NCI-H524 treated with DMSO at 0.1 percent for 48 hours (cell line): Measurements from ENCODE around the gene KCNMA1.
"Not testable (repeated sequence)": the region's sequence is repeated elsewhere in the genome, so short reads cannot be mapped to it uniquely, and the experiment has no call there.

Source experiments
- DNase-seq: peaks from one replicate; lab custom pipeline; 2025; lab: John Stamatoyannopoulos, UW

KCNMA1 gene

DNA sequence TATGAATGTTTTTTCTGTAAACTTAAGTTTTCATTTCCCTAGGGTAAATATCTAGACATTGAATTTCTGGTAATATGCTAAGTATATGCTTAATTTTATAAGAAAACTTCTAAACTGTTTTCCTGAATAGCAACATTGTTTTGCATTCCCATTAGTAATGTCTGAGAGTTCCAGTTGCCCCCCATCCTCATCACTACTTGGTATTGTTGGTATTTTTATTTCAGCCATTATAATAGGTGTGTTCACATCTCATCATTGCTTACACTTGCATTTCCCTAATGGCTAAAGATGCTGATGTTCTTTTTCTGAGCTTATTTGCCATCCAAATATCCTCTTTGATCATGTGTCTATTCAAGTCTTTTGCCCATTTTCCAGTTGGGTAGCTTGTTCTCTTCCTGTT is 269.6 kb downstream of the KCNMA1 start:
- no peak for DNase-seq

DNA sequence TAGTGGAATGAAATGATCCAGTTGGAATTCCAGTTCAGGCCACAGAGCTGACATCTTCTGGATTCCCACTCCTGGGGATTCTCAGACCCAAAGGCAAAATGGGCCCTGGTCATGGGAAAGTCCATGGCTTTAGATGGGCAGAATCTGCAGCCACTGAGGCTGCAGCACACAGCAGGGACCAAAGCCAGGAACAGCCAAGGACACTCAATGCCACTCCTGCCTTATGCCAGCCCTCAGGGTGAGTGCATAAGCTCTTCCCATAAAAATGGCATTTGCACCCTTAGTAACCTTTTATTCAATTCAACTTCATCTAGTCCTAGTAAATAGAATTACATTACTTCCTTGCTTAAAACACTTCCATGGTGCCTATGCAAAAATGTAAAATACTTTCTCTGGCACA is 274.4 kb downstream of the KCNMA1 start:
- DNase-seq, result no peak

DNA sequence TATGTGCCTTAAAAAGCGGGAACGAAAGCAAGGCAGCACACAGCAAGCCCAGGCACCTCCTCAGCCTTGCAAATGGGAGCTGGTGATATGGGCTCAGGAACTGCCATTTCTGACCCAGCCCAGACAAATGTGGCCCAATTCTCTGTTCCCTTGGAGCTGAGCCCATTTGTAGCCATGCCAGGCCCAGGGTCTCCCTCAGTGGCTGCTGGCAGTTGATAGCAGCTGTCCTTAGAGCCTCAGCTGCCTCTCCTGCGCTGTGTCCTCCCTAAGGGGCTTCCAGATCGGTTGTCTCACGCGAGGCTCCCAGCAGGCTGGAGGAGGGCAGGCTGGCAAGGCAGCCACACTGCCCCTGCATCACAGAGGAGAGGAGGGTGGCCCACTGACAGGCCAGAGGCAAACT is 275.8 kb downstream of the KCNMA1 start:
- DNase-seq, result no peak

DNA sequence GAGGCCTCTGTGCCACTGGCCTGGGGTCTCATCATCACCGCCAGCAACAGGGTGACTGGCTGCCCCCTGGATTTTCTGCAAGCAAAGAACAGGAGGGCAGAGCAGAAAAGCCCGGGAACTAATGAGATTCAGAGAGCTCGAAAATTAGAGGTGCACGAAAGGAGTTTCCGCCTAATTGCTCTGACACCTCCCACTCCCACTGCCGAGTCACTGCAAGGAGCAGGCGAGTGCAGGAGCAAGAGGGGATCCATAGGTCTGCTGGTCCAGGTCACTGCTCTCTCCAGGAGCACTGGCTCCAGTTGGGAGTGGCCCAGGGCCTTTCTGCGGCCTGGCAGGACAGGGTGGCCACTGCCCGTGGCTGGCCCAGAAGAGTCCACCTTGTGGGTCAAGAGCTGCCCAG is 276.2 kb downstream of the KCNMA1 start:
- no peak for DNase-seq

DNA sequence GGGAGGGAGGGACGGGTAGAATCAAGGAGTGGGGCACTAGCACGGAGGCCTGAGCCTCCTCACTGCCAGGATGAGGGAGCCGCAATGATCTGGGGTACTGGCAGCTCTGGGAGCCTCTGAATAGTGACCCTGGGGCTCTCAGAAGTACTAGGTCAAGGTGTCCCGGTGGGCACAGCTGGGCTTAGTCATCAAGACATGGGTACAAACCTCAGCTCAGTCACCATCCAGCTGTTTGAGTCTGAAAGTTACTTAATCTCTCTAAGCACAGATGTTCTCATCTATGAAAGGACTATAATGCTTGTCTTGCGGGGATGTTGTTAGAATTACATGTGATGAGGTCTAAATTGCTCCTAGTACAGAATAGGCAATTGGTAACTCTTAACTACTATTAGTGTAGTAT is 276.8 kb downstream of the KCNMA1 start:
- DNase-seq, result no peak

DNA sequence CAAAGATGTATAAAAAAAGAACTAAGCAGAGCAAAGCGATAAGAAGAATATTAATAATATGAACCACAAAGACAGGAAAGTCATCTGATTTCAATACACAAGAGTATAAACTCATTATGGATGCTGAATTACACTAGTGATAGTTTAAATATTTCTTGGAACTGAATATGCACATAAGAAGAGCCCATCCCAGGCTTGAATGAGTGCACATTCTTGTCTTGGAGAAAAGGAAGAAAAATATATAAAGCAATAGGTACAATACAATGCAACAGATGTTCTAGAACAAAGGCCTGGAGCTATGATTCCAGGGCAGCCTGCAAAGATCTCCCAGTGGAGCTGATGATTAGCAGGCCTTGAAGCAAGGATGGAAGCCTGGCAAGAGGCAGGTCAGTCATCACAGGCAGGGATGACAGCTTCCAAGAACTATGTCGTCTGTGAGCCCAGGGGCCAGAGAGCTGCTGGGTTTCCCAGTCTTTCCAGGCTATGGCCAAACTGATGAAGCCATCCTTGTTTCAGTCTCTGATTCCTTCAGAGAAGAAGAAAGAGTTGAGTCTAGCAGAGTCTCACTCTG is 277.6 kb downstream of the KCNMA1 start:
- DNase-seq, result no peak

DNA sequence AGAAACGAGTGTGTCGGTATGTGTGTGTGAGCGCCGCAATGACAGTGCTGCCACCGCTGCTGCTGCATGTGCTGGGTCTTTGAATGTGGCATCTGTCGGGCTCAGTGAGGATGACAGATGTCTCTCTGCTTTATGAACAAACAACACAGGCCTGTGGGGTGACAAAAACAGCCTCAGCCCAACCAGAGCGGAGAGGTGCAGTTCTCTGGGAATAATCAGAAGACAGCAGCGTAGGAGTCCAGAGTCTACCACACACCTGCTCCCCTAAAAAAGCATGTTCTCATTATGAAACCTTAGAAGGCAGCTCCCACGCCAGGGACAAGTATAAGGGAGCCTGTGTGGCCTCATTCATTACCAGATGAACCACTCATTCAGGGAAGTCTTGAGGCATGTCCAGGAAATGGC is 278.3 kb downstream of the KCNMA1 start:
- DNase-seq, result no peak

DNA sequence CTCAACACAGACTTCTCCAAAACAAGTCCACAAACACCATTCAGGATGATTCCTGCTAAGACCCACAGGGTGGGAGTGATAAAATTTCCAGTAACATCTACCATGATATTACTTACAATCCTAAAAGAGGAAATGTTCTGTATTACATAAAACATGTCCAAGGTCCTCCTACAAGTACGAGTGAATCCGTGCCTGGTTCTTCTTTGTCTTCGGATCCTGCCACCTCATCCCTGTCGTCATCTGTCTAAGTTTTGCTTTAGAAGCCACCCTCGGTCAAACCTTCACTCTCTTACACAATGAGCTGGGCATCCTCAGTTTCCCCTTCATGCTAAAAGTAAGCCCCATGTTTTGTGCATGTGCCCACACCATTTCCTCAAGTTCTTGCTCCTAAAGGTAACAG is 279.0 kb downstream of the KCNMA1 start:
- DNase-seq, result no peak

DNA sequence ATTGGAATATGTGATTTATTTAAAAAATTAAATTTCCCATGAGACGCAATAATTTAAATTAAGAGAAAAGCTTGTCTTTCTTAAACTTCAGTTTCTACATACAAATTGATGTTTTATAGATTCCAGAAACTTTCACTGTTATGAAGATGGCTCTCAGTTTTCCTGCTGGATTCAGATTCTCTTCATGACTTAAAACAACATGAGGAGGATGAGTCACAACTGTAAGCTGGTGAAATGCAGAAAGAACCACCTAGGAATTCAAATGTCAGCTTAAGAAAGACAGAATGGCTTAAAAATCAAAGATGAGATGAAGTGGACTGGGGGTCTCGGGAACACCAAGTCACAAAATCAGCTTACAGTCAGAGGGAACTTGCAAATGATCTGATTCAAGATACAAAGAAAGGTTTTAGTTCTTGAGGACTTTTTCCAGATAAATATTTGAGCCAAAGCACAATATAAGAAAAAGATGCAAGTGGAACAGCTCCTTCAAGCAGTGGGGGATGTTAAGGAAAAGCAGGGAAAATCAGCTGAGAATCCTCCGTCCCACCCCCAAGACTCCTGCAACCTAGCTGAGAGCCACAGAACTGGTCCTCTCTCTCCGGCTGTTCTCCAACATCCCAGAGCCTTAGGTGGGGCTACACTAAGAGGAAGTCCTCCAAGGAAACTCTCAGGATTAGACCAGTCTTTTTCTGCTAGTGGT is 279.8 kb downstream of the KCNMA1 start:
- DNase-seq, result no peak

DNA sequence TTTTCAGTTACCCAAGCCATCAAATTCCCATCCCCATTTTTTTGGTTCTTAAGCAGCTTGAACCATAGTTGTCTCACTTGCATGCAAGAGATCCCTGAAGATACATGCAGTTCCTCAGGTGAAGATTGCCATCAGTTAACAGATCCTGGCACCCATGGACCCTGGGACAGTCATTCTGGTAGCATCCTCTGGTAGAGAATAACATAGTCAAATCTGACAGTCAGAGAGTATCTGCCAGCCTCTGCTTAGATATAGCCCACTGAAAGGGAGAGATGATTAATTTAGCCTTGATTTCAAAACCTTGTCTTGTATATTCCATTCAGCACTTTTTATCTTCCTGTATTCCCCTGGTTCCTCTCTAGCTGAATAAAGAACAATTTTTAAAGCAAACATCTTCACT is 280.4 kb downstream of the KCNMA1 start:
- DNase-seq, result no peak

DNA sequence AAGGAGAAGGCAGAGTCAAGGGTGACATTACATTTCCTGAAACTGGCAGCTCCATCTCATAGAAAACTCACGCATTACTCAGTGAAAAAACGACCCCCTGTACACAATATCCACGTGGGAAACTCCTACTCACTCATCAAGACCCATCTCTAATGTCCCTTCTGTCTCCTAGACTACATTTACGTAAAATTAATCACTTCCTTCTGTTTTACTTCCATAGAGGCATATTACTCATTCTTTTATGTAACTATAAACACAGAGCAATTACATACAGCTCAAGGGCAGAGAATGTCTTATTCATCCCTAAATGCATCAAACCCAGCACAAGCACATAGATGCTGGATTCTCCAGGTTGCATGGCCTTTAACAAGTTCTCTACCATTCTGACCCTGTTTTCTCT is 281.8 kb downstream of the KCNMA1 start:
- DNase-seq, result no peak

DNA sequence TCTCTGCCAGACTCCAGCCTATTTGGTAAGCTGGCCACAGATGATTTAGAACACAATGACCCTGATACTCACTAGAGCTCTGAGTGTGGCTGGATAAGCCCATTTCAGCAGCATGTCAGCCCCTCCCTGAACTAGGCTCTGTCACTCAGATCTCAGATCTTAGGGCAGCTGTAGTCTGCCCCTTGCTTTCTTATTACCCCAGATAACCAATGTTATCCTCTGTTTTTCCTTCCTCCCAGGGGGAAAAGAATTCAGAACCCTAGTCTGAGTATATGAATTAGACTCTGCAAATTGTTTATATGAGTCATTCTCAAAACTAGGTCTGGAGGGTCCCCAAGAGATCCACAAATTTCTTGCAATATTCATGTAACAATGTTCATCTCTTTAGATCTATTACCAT is 286.2 kb downstream of the KCNMA1 start:
- DNase-seq, result no peak

DNA sequence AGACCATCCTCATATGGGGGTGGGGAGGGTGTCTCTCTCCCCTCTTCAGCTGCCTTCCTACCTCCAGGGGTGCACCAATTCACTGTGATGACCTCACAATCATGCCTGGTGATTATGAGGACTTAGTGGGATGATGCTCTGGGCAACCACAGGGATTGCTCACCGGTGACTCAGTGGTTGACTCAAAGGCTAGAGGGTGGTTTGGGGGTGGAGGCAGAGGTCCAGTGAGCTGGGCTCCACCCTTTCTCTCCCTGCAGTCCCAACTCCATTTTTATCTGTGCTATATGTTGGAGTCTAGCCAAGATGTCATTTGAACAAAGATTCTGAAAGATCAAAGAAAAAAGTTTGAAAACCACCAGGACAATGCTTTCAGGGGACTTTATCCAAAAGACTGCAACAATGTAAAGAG is 286.9 kb downstream of the KCNMA1 start:
- DNase-seq, result no peak

DNA sequence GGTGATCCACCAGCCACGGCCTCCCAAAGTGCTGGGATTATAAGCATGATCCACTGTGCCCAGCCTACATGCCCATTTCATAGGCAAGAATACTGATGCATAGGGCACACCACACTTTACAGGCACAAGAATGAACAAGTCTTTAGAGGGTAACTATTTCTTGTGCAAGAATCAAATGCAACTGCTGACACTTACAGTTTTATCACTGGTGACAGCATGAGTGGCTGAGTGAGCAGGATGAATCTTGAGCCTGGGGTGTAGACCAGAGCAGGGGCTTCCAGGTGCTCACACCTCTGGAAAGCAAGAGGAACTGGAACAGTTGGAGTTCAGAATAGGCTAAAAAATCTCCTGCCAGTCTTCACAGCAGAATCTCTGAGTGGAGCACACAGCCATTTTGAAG is 287.5 kb downstream of the KCNMA1 start:
- DNase-seq, result no peak

DNA sequence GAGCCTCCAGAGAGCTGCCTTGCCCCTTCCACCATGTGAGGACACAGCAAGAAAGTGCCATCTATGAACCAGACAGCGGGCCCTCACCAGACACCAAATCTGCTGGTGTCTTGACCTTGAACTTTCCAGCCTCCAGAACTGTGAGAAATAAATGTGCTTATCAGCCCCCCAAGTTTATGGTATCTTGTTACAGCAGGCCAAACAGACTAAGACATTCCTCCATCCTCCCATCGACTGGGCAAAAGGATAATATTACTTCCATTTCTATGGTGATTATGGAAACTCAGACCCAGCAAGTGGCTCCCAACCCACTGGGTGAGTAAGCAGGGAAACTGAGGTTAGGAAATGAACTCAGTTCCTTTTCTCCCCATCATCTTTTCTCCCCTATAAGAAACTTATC is 288.4 kb downstream of the KCNMA1 start:
- DNase-seq, result no peak

DNA sequence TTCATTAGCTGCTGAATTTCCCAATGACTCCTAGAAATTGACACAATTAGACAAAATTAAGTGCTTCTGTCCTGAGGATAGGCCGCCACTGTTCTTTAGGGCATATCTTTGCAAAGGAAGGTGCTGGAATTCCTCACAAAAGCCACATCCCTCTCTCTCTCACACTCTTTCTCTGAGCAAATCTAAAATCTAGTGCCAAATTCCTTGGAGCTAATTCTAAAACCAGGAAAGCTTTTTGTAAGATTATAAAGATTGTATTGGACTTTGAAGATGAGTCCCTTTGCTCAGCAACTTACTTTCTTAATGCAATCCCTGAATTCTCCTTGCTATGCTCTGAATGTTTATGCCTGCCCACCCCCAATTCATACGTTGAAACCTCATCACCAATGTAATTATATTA is 288.9 kb downstream of the KCNMA1 start:
- no peak for DNase-seq

DNA sequence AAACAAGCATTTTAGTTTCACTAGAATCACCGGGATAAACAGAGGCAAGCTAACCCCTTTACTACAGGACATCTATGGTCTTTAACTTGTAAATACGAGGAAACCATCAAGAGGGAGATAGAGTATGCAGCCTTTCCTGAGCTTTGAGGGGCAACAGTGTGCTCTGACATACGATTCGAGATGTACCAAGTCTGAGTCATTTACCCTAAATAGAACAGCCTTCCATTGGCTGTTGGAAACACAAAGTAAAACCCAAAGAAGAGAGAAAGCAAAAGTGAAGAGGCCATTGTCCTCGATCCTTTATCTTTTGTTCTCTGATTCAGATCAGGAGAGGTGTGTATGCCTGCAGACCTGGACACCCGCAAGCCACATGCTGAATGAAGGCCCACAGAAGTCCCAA is 289.5 kb downstream of the KCNMA1 start:
- DNase-seq, result no peak

DNA sequence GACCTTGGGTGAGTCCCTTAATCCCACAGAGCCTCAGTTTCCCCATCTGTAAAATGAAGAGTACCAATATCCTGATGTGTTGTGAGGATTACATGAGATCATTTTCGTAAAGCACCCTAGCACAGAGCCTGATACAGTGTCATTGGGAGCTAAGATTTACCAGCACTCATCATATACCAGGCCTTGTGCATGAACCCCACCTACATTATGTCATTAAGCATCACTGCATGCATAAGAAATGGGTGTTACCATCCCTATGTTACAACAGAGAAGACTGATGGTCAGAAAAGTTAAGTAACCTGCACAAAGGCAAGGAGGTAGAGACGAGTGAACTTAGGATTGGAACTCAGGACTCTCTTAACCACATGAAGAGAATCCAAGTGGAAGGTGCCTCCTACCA is 290.6 kb downstream of the KCNMA1 start:
- DNase-seq, result no peak

DNA sequence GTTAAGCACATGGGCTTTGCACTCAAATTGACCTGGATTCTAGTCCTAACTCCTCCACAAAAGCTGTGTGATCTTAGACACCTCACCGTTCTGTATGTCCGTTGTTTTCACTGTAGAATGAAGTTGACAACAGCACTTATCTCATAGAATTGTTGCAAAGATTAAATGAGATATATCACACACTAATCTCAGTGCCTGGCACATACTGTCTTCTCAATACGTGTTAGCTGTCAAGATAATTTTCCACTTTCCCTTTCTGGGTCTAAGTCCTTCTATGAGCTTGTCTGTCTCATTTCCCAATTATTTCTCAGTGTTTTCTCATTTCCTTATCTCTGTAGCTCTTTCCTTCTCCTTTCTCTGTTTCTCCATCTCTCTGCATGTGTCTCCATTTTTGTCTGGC is 296.6 kb downstream of the KCNMA1 start:
- no peak for DNase-seq

DNA sequence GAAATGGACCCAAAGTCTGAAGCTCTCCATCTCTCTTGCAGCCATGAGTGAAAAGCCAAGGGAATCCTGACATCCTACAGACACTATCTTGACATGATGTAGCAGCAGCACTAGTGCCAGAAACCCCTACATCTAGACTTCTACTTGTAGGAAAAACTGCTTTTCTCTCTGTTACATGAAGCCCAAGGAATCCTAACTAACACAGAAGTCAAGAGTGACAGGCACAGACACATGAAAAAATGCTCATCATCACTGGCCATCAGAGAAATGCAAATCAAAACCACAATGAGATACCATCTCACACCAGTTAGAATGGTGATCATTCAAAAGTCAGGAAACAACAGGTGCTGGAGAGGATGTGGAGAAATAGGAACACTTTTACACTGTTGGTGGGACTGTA is 297.7 kb downstream of the KCNMA1 start:
- not testable (repeated sequence) for DNase-seq

DNA sequence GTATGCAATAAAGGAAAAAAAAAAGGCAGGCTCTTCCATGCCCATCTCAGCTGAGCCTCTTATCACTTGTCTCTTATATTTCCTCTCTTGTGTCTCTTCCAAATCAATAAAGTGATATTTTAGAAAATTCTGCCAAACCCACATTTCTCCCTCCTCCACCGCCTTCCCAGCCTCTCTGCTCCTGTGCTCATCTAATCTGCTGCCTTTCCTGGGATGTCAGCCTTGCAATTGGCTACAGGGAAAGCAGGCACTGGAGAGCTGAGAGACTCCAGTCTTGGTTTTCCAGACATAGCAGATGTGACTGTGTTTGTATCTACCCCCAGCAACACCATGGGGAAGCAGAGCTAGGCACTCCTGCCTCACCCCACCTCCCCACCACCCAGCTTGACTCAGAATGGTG is 298.4 kb downstream of the KCNMA1 start:
- DNase-seq, result no peak

DNA sequence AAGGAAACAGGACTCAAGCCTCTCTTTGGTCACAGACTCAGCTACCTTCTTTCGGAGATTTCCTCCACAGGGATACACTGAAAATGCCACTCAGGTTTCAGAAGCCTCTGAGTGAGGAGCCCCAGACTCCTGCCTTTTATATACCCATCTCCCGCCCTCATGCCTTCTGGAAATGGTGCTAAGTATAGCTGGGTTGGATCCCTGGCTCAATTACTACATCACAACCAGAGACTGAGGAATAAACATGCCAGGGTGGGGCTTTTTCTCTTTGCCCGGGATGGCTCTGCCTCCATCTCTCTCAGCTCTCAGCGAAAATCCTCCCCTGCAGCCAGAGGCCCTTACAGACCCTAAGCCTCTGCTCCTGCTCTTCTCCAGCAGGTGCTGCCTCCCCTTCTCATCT is 299.5 kb downstream of the KCNMA1 start:
- no peak for DNase-seq

DNA sequence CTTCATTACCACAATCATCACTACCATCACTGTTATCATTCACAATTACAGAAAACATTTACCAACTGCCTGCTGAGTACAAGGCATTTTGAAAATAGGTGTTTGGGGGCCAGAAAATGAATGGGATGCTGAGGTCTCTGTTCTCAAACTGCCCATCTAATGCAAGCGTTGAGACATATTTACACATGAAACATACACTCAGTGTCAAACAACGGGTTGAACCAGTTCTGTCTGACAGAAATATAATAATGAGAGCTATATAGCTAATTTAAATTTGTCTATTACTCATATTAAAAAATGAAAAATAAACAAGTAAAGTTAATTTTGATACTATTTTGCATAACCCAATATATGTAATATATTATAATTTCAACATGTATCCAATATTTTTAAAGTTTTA is 303.1 kb downstream of the KCNMA1 start:
- no peak for DNase-seq

DNA sequence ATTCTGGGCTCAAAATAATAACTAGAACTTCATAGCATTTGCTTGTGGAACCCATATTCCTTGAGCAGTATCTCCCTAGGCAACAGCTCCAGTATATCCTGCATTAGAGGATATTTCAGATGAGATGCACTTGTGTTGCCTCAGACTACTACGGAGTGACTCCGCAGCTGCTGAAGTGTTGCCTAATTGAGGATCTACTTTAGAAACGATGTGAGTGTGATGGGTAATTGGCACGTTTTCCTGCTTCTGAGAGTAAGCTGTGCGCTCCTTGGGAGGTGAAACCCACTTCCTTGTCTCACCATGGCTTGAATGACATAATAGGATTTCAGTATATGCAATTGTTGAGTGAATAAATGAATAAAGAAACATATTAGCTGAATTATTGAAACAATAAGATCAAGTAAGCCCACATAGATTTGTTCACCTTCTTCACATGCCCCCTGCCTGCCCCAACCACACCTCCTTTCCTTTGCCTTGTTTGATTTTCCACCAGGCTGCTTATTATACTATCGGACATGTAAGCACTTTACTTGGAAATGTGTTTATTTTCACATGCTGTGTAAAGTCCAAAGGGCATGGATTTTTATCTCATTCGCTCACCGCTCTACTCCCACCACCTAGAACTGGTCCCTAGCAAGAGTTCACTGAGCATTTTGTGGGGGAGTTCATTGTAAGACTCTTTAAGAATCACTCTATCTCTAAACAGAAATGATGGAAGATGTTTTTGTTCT is 303.8 kb downstream of the KCNMA1 start:
- DNase-seq, result no peak
